ENCODE measurements around the gene ATP5PF. TPM values are rescaled to one million over a fixed set of nuclear protein-coding genes. Genes with fewer than 3 reads are reported as not detected.

ATP5PF gene
- 27.7 and 51.4 TPM in 2 replicates for total RNA-seq

GRCh38 chr21:25734904-25735645, at the start of gene ATP5PF, which contains the start of gene GABPA:
Gene ATP5PF, minus strand, starts transcription at chr21:25734904. Its CDS starts 5,110 bp downstream, at chr21:25729794.
Gene GABPA, plus strand, starts transcription at chr21:25734972. Its CDS starts 6,627 bp downstream, at chr21:25741599.

Other genes with a start within 250 kb of the ATP5PF start
- gene MRPL39, start 127.4 kb downstream of the ATP5PF start, total RNA-seq = 32.2 and 62.9 TPM in 2 replicates
- not detected in 2 replicates for gene JAM2, start 95.6 kb downstream of the ATP5PF start, total RNA-seq
- gene GABPA, start 68 bp upstream of the ATP5PF start, total RNA-seq = 14.9 and 17.7 TPM in 2 replicates